ENCODE measurements around the gene PTPN7.

The PTPN7 gene

GRCh38 chr1:202104073-202104472 is 56.3 kb downstream of the PTPN7 start:
- DNase-seq = no peak

GRCh38 chr1:202101184-202101583 is 59.2 kb downstream of the PTPN7 start:
- no peak for DNase-seq
